Activated T-cell treated with anti-CD3 and anti-CD28 coated beads, Interleukin-2, amount 50 U/mL, for 1 hour (primary cell): ENCODE measurements around the gene ZBTB8B.
A peak's percentile ranks its signal among the peaks of the same experiment; 100 is the strongest.
"Not testable (repeated sequence)": the region's sequence is repeated elsewhere in the genome, so short reads cannot be mapped to it uniquely, and the experiment has no call there.

Experiments
- DNase-seq: peaks from one replicate; pipeline ENCODE4 v3.0.0-alpha.2; 2020

The ZBTB8B gene

GRCh38 chr1:32470991-32471694 lies 6.3 kb downstream of the ZBTB8B start:
- DNase-seq: no peak

GRCh38 chr1:32471695-32472362 lies 7.0 kb downstream of the ZBTB8B start:
- DNase-seq: no peak

- not testable (repeated sequence) for DNase-seq
These were observed 8.1 kb downstream of the ZBTB8B start for GRCh38 chr1:32472966-32473365.

GRCh38 chr1:32474954-32475353 lies 10.1 kb downstream of the ZBTB8B start:
- no peak for DNase-seq

GRCh38 chr1:32480003-32480402 lies 15.1 kb downstream of the ZBTB8B start:
- DNase-seq: no peak

- DNase-seq: no peak
These were observed 15.9 kb downstream of the ZBTB8B start for GRCh38 chr1:32480761-32481160.

- DNase-seq: not testable (repeated sequence)
These were observed 16.9 kb downstream of the ZBTB8B start for GRCh38 chr1:32481788-32482187.

GRCh38 chr1:32485554-32486255 lies 20.8 kb downstream of the ZBTB8B start:
- no peak for DNase-seq

- no peak for DNase-seq
These were observed 21.7 kb downstream of the ZBTB8B start for GRCh38 chr1:32486463-32487113.

- DNase-seq: no peak
These were observed 22.3 kb downstream of the ZBTB8B start for GRCh38 chr1:32487182-32487581.

GRCh38 chr1:32489774-32490454 lies 25.0 kb downstream of the ZBTB8B start:
- no peak for DNase-seq

GRCh38 chr1:32491386-32491785 lies 26.5 kb downstream of the ZBTB8B start:
- no peak for DNase-seq

GRCh38 chr1:32494196-32494595 lies 29.3 kb downstream of the ZBTB8B start:
- no peak for DNase-seq

GRCh38 chr1:32494711-32495337 lies 30.0 kb downstream of the ZBTB8B start:
- DNase-seq: no peak

- DNase-seq: no peak
These were observed 31.3 kb downstream of the ZBTB8B start for GRCh38 chr1:32496127-32496526.

GRCh38 chr1:32498751-32499150 lies 33.9 kb downstream of the ZBTB8B start:
- DNase-seq: no peak

- peak; percentile 26 for DNase-seq
These were observed 35.7 kb downstream of the ZBTB8B start for GRCh38 chr1:32500387-32501209.

- no peak for DNase-seq
These were observed 37.0 kb downstream of the ZBTB8B start for GRCh38 chr1:32501865-32502264.

- no peak for DNase-seq
These were observed 38.3 kb downstream of the ZBTB8B start for GRCh38 chr1:32503153-32503552.

- no peak for DNase-seq
These were observed 42.1 kb downstream of the ZBTB8B start for GRCh38 chr1:32507021-32507420.

GRCh38 chr1:32508761-32509160 lies 43.9 kb downstream of the ZBTB8B start:
- DNase-seq: no peak
